Sciatic nerve (tissue), 2 donors: ENCODE measurements around the gene GSDME. TPM values are rescaled to one million over a fixed set of nuclear protein-coding genes. Genes with fewer than 3 reads are reported as not detected.

Source experiments
- ATAC-seq: fragments of 200-7000 bp; cut with Tn5 transposase; one replicate; pipeline ENCODE4 v1.9.1; 2020; ENCODE audit warnings: mild to moderate bottlenecking, moderate library complexity
- DNase-seq: peaks from one replicate; pipeline ENCODE4 v3.0.0-alpha.2; 2020; ENCODE audit warnings: low spot score
- intact Hi-C: fragments of 100-400 bp; cut with DNase I; formaldehyde crosslinking; loops from one replicate; pipeline ENCODE4 v1.14.2; 2022
- total RNA-seq: library from RNA; stranded (reverse); fragmentation: NEBNext Ultra II Directional; extraction: Animal tissue kit (Norgen Biotek cat#: 25700); gene quantifications from one replicate; pipeline ENCODE4 v1.2.1, GENCODE V29; 2021
- donor health status: DM: no; HTN: no; CAD: no.
- donor health status: DM: no; HTN: no; CAD: no.

The GSDME gene
- total RNA-seq, 1 donor from 2014 or later, result 8.8 TPM

GRCh38 chr7:24713850-24714675 lies 43.2 kb downstream of the GSDME start:
- intact Hi-C loops, result loop anchor here (2.0 kb wide), 1 partner anchor 29 kb away; no protein-coding TSS in a partner anchor
- no peak for DNase-seq
- no peak for ATAC-seq

GRCh38 chr7:24713039-24713793 lies 44.0 kb downstream of the GSDME start:
- ATAC-seq (no peak), DNase-seq (no peak)
- intact Hi-C loops, result no loop called here

- DNase-seq, result no peak
- ATAC-seq, result no peak
- intact Hi-C loops, result no loop called here
Measured at GRCh38 chr7:24709585-24710360, 47.5 kb downstream of the GSDME start.

GRCh38 chr7:24709051-24709450 lies 48.2 kb downstream of the GSDME start:
- DNase-seq (no peak), ATAC-seq (no peak)
- intact Hi-C loops, result no loop called here

GRCh38 chr7:24707988-24708615 lies 49.2 kb downstream of the GSDME start:
- ATAC-seq (no peak), DNase-seq (no peak)
- intact Hi-C loops, result no loop called here

- ATAC-seq, result no peak
- no peak for DNase-seq
- intact Hi-C loops, result no loop called here
Measured at GRCh38 chr7:24706211-24707170, 50.8 kb downstream of the GSDME start.

GRCh38 chr7:24705461-24705954 lies 51.8 kb downstream of the GSDME start:
- intact Hi-C loops, result no loop called here
- no peak for DNase-seq
- ATAC-seq, result peak; percentile 33

GRCh38 chr7:24704311-24704710 lies 53.0 kb downstream of the GSDME start:
- no peak for ATAC-seq
- no peak for DNase-seq

GRCh38 chr7:24703296-24703695 lies 54.0 kb downstream of the GSDME start:
- DNase-seq (no peak), ATAC-seq (no peak)
- intact Hi-C loops, result no loop called here

More at GRCh38 chr7:24704311-24704710, 53.0 kb downstream of the GSDME start:
- intact Hi-C loops, result no loop called here

- intact Hi-C loops, result no loop called here
- ATAC-seq, result no peak
Measured at GRCh38 chr7:24702755-24703154, 54.5 kb downstream of the GSDME start.

GRCh38 chr7:24701261-24702235 lies 55.7 kb downstream of the GSDME start:
- ATAC-seq (no peak), DNase-seq (no peak)
- intact Hi-C loops, result no loop called here

More at GRCh38 chr7:24702755-24703154, 54.5 kb downstream of the GSDME start:
- DNase-seq, result no peak

GRCh38 chr7:24700521-24701260 lies 56.6 kb downstream of the GSDME start:
- no peak for ATAC-seq
- DNase-seq, result no peak
- intact Hi-C loops, result no loop called here

- DNase-seq (no peak), ATAC-seq (no peak)
- intact Hi-C loops, result no loop called here
Measured at GRCh38 chr7:24698531-24699266, 58.6 kb downstream of the GSDME start.

GRCh38 chr7:24697416-24697815 lies 59.8 kb downstream of the GSDME start:
- DNase-seq (no peak), ATAC-seq (no peak)
- intact Hi-C loops, result no loop called here

GRCh38 chr7:24692592-24692991 lies 64.7 kb downstream of the GSDME start:
- ATAC-seq (no peak), DNase-seq (no peak)
- intact Hi-C loops, result no loop called here
